ENCODE results near the gene SLC17A7. TPM values are rescaled to one million over a fixed set of nuclear protein-coding genes. Genes with fewer than 3 reads are reported as not detected.

SLC17A7 gene
- total RNA-seq, 6 donors from 2014 or later: 0.37 to 2.1 (median 0.78) TPM; not detected in 1

- Histone ChIP-seq H3K4me3 (no peak overlapping the region), H3K36me3 (no peaks in the 10 kb centered on the region), H3K27ac (no peak overlapping the region), H3K27me3 (no peaks in the 10 kb centered on the region), H3K9me3 (no peaks in the 10 kb centered on the region), H3K4me1 (peaks cover 0 to 4% (median 0%) of the 10 kb centered on the region in 4 donors)
- TF ChIP-seq EP300 (IDR thresholded peaks at IDR 0.05): no peak
- no peak for TF ChIP-seq POLR2AphosphoS5 (IDR thresholded peaks at IDR 0.05)
- TF ChIP-seq POLR2A (IDR thresholded peaks at IDR 0.05): no peak
- TF ChIP-seq, protein P1, sequence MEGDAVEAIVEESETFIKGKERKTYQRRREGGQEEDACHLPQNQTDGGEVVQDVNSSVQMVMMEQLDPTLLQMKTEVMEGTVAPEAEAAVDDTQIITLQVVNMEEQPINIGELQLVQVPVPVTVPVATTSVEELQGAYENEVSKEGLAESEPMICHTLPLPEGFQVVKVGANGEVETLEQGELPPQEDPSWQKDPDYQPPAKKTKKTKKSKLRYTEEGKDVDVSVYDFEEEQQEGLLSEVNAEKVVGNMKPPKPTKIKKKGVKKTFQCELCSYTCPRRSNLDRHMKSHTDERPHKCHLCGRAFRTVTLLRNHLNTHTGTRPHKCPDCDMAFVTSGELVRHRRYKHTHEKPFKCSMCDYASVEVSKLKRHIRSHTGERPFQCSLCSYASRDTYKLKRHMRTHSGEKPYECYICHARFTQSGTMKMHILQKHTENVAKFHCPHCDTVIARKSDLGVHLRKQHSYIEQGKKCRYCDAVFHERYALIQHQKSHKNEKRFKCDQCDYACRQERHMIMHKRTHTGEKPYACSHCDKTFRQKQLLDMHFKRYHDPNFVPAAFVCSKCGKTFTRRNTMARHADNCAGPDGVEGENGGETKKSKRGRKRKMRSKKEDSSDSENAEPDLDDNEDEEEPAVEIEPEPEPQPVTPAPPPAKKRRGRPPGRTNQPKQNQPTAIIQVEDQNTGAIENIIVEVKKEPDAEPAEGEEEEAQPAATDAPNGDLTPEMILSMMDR (IDR thresholded peaks at IDR 0.05): no peak
- WGBS, 2 donors: 85% methylated on average over 6 of the region's 6 CpGs
- no peak for DNase-seq
- no peak for ATAC-seq (ENCODE audit: low FRiP score in 2 of 2)
These were observed 42.4 kb downstream of the SLC17A7 start for GRCh38 chr19:49398931-49399330.

- Histone ChIP-seq H3K36me3 (no peaks in the 10 kb centered on the region), H3K4me3 (no peak overlapping the region), H3K4me1 (peaks cover 0 to 4% (median 0%) of the 10 kb centered on the region in 4 donors), H3K27me3 (no peaks in the 10 kb centered on the region), H3K27ac (no peak overlapping the region), H3K9me3 (no peaks in the 10 kb centered on the region)
- WGBS, 2 donors: 77% methylated on average over 9 to 11 of the region's 11 CpGs
- ATAC-seq (ENCODE audit: low FRiP score in 2 of 2): no peak
- DNase-seq: no peak
- TF ChIP-seq POLR2AphosphoS5 (IDR thresholded peaks at IDR 0.05) (no peak), EP300 (IDR thresholded peaks at IDR 0.05) (no peak), POLR2A (IDR thresholded peaks at IDR 0.05) (no peak)
- TF ChIP-seq, protein P1 (IDR thresholded peaks at IDR 0.05): no peak
These were observed 43.2 kb downstream of the SLC17A7 start for GRCh38 chr19:49398001-49398615.

DNA sequence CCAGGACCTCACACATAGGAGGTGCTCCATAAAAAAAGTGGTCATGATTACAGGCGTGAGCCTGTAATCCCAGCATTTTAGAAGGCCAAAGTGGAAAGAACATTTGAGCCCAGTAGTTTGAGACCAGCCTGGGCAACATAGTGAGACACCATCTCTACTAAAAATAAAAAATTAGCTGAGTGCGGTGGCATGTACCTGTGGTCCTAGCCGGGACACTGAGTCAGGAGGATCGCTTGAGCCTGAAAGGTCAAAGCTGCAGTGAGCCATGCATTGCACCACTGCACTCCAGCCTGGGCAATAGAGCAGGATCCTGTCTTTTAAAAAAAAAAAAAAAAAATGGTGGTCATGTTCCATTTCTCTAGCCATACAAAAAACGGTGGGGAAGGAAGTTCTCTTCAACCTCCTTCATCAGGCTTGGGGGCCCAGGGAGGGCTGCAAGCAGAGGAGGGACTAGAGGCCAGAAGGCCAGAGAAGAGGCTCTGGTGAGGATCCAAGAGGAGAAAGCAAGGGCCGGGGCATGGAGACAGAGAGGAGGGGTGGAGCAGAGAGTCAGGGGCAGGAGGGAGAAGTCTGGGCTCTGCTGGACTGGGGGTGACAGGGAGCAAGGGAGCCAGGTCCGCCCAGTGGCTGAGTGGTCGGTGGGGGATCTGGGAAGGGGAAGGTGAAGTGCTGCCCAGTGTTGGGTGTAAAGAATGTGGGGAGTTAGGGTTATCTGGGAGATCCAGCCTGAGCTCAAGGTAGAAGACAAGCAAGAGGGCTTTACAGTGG lies 44.4 kb downstream of the SLC17A7 start:
- H3K4me3 ChIP-seq: no peak overlapping the region
- TF ChIP-seq POLR2AphosphoS5 (IDR thresholded peaks at IDR 0.05) (no peak), EP300 (IDR thresholded peaks at IDR 0.05) (no peak), POLR2A (IDR thresholded peaks at IDR 0.05) (no peak)
- TF ChIP-seq, protein P1 (IDR thresholded peaks at IDR 0.05): no peak
- whole genome bisulfite sequencing, 2 donors: 79 to 82% methylated on average over 7 to 8 of the region's 8 CpGs
- ATAC-seq (ENCODE audit: low FRiP score in 2 of 2) (no peak), DNase-seq (no peak)
- H3K4me1 ChIP-seq: peaks cover 0 to 6% (median 0%) of the 10 kb centered on the region in 4 donors
- no peak overlapping the region for H3K27ac ChIP-seq
- H3K27me3 ChIP-seq: no peaks in the 10 kb centered on the region
- H3K9me3 ChIP-seq: no peaks in the 10 kb centered on the region
- no peaks in the 10 kb centered on the region for H3K36me3 ChIP-seq

- Histone ChIP-seq H3K4me3 (peak overlapping the region in 3 of 4 donors; percentile 10 to 31 (median 21)), H3K36me3 (no peaks in the 10 kb centered on the region), H3K27me3 (no peaks in the 10 kb centered on the region), H3K27ac (peak overlapping the region in 3 of 4 donors; percentile 48 to 89 (median 83)), H3K4me1 (peaks cover 0 to 11% (median 0%) of the 10 kb centered on the region in 4 donors), H3K9me3 (no peaks in the 10 kb centered on the region)
- WGBS, 2 donors: 66% methylated on average over 14 to 15 of the region's 15 CpGs
- TF ChIP-seq POLR2A (IDR thresholded peaks at IDR 0.05) (peak in 1 of 4 donors; percentile 37), EP300 (IDR thresholded peaks at IDR 0.05) (peak in 1 of 4 donors; percentile 38), POLR2AphosphoS5 (IDR thresholded peaks at IDR 0.05) (no peak)
- TF ChIP-seq, protein P1 (IDR thresholded peaks at IDR 0.05): no peak
- ATAC-seq (ENCODE audit: low FRiP score in 2 of 2) (no peak), DNase-seq (peak in 1 of 2 donors; percentile 86)
These were observed 45.5 kb downstream of the SLC17A7 start for GRCh38 chr19:49395581-49396407.
